DMS 273 (cell line): ENCODE data around the gene RREB1.

Experiments used
- DNase-seq: peaks from one replicate; lab custom pipeline; 2025; ENCODE audit not compliant: unreplicated experiment; lab: John Stamatoyannopoulos, UW

Gene RREB1

GRCh38 chr6:7159790-7160525 is 52.2 kb downstream of the RREB1 start:
- no peak for DNase-seq

GRCh38 chr6:7161253-7161623 is 53.5 kb downstream of the RREB1 start:
- DNase-seq = no peak

DNA sequence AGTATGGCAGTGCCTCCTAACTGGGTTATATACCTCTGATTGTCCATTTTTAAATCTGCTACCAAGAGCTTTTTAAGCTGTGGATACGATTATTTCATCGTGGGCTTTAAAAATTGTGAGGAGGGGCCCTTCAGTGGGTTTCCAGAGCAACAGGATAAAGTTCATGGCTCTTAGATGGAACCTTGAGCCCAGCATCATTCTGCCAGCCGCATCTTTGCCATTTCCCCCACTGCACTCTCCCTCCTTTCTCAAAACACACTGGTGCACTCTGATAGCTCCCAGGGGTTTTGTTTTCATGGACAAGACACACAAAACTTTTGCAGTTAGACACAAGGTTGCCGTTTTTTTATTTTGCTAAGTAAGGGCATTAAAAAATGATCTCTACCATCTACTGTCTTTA is 54.1 kb downstream of the RREB1 start:
- no peak for DNase-seq

DNA sequence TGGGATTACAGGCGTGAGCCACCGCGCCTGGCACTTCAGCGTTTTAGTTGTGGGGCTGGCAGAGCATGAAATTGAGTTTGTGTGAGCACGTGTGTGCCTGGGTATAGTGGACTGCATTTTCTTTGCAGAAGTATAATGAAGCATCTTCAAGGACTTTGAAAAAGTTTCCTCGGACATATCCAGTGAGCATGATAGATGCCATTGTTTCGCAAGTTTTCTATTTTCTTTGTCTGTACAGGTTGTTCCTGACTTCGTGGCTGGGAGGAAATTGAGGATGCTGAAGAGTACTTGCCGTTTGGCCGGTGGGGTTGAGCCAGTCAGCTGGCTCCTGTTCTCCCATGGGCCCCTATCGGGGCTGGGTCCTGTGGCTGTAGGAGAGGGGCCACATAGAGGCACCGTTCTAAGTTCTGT is 55.9 kb downstream of the RREB1 start:
- no peak for DNase-seq

DNA sequence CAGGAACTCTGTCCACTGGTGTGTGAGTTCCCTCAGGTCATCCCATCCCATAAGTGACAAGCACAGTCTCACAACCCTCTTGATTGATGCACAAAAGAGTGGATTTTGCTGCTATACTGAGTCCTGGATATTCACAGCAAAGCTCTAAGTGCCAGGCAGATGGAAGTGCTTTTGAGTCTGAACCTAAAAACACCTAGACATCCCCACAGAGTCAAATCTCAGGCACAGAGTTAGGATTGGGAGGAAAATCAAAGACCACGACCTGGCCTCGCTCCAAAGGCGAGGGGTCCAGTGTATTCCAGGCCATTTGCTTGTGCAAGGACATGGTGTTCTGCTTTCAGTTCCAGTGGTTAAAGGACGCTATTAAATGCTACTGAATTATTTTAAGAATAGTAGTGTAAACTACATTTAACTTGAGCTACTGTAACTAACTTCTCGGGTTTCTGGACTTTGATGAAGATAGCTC is 56.8 kb downstream of the RREB1 start:
- DNase-seq = no peak

- no peak for DNase-seq
Observed at GRCh38 chr6:7165002-7165889, 57.5 kb downstream of the RREB1 start.

GRCh38 chr6:7165890-7166267 is 58.1 kb downstream of the RREB1 start:
- no peak for DNase-seq

DNA sequence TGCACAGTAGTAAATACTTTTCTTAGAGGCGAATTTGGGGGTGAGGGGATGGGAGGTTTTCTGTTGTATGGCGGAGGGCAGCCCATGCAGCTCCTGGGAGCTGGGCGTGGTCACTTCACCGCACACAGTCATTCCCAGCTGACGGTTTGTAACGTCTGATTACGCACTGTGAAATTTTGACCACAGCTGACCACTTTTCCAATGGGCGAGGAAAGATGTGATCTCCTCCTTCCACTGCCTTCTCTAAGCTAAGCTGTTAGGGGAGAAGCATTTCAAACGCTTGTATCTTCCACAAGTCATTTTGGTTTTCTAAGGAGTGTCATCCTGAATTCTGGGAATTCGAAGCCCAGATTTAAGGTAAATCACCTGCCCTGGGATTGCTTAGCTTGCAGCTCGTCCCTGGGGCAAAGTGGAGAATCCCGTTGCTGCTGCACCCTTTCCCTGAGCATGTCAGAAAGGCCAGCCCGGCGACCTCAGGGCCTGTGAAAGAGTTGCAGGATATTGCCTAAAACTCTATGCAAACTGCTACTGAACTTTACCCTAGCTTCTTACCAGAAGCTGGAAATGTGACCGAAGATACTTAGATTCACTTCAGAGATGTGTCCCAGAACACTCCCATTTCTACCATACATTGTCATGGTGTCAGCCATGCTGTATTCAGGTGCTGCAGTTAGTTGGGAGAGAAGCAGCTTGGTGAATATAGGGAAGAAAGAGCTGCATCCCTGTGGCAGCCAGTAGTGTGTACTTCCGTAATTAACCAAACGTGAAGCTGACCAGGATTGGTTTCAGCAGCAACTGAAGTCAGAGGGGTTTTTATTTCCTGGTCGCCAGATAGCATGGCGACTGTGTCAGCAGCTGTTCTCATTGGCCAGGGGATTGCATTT is 58.9 kb downstream of the RREB1 start:
- no peak for DNase-seq

DNA sequence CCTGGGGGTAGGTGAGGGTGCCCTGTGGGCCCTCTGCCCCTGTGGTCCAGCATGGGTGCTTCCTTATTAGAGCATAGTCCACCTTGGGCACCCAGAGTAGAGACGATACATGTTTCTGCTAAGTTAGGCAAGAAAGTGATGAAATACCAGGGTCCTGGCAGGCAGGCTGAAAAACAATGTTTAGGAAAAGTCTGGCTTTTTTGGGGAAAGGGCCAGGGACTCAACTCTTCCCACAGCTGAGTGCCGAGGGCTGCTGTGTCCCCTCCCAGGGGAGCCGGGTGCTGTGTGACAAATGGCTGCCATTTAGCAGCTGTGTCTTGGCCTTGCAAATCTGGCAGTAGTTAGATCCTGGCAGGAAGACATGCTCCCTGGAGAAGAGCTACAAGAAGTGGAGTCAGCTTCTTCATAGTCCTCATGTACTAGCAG is 61.5 kb downstream of the RREB1 start:
- DNase-seq = no peak

GRCh38 chr6:7170117-7170732 is 62.5 kb downstream of the RREB1 start:
- no peak for DNase-seq

GRCh38 chr6:7171119-7171518 is 63.4 kb downstream of the RREB1 start:
- DNase-seq = no peak

- DNase-seq = no peak
Observed at GRCh38 chr6:7171733-7172132, 64.0 kb downstream of the RREB1 start.

- DNase-seq = no peak
Observed at GRCh38 chr6:7172649-7173048, 64.9 kb downstream of the RREB1 start.

- DNase-seq = no peak
Observed at GRCh38 chr6:7173843-7174503, 66.2 kb downstream of the RREB1 start.

DNA sequence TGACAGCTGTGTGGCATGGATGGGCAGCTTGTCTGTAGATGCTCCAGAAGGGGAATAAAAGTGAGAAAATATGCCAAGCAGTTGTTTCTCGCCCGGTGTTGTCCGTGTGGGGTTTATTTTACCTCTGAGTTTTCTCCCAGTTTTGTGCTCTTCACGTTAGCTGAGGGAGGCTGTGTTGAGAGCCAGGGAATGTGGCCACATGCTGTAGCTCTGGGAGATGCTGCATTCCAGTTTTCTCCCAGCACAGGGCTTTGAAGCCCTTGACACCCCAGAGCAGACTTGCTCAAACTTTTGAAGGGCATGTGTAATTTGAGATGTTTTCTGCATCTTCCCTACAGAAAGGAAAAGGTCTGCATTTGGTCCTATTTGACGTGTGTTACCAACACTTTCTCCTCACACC is 67.7 kb downstream of the RREB1 start:
- no peak for DNase-seq

- DNase-seq = no peak
Observed at GRCh38 chr6:7176208-7176607, 68.4 kb downstream of the RREB1 start.

DNA sequence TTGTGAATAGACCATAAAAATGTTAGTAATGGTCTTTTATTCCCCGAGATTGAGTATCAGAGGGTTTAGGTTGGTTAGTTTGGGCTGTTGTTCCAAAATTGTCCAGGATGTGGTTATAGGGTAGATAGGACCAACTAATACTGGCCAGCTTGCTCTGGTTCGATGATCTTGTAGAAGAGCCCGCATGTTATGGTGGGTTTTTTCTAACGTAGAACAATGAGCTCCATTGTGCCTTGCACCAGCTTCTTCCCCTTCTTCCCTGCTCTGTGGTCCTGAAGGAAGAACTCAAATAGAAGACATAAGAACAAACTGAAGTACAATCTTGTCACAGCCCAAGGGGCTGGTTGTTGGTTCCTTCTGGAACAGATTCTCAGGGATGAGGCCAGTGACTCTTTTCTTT is 70.5 kb downstream of the RREB1 start:
- DNase-seq = no peak

GRCh38 chr6:7180751-7181150 is 73.0 kb downstream of the RREB1 start:
- DNase-seq = no peak

GRCh38 chr6:7183707-7184106 is 75.9 kb downstream of the RREB1 start:
- DNase-seq = no peak

DNA sequence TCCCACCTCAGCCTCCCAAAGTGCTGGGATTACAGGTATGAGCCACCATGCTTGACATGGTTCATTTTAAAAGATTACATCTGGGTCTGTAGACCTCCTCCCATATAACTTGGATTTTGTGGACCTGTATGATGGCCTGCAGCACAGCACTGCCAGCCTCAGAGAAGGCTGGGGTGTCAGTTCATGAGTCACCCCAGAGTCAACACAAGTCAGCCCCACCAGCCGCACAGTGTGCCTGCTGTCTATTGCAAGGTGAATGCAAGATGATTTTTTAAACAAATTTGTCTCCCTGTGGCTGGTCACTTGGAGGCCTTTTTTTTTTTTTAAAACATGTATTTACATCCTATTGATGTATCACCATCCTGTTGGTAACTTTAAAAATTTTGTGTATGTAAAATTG is 76.7 kb downstream of the RREB1 start:
- no peak for DNase-seq
